HG02759 (cell line): ENCODE data around the gene CCR5.

Experiments used
- ATAC-seq: cut with Tn5 transposase; IDR thresholded peaks from one replicate; pipeline ENCODE4 v1.9.1; 2021; ENCODE audit warnings: mild to moderate bottlenecking, moderate library complexity; ENCODE audit not compliant: unreplicated experiment

The CCR5 gene

DNA sequence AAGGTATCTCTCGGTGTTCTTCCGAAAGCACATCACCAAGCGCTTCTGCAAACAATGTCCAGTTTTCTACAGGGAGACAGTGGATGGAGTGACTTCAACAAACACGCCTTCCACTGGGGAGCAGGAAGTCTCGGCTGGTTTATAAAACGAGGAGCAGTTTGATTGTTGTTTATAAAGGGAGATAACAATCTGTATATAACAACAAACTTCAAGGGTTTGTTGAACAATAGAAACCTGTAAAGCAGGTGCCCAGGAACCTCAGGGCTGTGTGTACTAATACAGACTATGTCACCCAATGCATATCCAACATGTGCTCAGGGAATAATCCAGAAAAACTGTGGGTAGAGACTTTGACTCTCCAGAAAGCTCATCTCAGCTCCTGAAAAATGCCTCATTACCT is 12.3 kb upstream of the CCR5 start:
- no peak for ATAC-seq

DNA sequence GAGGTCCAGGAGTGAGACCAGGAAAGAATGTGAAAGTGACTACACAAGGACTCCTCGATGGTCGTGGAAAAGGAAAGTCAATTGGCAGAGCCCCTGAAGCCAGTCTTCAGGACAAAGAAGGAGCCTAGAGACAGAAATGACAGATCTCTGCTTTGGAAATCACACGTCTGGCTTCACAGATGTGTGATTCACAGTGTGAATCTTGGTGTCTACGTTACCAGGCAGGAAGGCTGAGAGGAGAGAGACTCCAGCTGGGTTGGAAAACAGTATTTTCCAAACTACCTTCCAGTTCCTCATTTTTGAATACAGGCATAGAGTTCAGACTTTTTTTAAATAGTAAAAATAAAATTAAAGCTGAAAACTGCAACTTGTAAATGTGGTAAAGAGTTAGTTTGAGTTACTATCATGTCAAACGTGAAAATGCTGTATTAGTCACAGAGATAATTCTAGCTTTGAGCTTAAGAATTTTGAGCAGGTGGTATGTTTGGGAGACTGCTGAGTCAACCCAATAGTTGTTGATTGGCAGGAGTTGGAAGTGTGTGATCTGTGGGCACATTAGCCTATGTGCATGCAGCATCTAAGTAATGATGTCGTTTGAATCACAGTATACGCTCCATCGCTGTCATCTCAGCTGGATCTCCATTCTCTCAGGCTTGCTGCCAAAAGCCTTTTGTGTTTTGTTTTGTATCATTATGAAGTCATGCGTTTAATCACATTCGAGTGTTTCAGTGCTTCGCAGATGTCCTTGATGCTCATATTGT is 10.8 kb upstream of the CCR5 start:
- no peak for ATAC-seq

DNA sequence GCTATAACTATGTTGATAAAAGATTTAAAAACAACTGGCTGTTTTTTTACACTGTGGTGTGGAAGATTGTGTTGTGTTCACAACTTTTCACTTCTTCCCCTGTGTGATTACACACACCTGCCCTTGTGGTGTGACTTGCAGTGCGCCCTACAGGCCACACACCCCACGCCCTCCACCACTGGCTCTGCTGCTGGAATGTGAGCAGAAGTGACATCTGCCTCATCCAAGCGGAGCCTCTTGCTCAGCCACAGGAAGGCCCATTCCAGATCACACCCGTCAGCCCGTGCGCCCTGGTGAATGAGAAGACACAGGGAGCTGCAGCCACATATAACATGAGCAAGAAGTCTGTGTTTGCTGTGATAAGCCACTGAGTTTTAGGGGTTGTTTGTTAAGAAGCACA is 9.8 kb upstream of the CCR5 start:
- no peak for ATAC-seq

DNA sequence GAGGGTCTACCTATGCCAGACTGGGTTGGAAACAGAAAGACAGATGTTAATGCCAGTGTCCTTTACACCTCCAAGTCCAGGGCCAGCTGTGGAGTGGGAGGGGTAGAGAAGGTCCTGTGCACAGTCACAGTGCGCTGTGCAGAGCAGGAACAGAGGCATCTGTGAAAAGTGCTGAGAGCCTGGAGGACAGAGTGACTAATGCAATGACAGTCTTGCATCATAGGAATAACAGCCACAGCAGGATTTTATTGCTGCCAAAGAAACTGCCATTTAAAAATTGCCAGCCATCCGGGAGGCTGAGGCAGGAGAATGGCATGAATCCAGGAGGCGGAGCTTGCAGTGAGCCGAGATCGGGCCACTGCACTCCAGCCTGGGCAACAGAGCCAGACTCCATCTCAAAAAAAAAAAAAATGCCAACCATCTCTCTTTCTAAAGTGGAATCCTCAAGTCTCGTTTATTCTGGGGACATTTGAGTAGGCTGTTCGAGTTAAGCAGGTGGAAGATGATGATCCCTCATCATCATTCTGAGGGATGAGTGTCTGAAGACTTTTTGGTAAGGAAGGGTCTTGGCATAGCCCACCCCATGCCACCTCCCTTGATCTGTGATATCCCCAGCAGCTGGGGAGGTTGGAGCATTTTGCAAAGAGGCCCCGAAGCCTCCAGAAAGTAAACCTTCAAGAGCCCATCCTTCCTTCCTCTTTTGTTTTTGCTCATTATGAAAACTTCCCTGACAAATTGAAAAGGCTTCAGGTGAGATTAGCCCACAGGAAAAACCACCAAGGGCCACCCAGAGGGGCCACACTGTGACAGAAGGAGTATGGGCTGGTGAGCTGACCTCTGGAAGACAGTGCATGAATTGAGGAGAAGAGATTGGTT is 9.1 kb upstream of the CCR5 start:
- no peak for ATAC-seq

DNA sequence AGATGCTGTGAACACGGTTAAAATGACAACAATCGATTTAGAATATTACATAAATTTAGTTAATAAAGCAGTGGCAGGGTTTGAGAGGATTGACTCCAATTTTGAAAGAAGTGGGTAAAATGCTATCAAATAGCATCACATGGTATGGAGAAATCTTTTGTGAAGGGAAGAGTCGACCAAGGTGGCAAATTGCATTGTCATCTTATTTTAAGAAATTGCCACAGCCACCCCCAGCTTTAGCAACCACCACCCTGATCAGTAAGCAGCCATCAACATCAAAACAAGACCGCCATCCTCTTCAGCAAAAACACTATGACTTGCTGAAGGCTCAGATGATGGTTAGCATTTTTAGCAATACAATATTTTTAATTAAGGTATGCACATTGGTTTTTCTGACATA is 5.7 kb upstream of the CCR5 start:
- no peak for ATAC-seq

DNA sequence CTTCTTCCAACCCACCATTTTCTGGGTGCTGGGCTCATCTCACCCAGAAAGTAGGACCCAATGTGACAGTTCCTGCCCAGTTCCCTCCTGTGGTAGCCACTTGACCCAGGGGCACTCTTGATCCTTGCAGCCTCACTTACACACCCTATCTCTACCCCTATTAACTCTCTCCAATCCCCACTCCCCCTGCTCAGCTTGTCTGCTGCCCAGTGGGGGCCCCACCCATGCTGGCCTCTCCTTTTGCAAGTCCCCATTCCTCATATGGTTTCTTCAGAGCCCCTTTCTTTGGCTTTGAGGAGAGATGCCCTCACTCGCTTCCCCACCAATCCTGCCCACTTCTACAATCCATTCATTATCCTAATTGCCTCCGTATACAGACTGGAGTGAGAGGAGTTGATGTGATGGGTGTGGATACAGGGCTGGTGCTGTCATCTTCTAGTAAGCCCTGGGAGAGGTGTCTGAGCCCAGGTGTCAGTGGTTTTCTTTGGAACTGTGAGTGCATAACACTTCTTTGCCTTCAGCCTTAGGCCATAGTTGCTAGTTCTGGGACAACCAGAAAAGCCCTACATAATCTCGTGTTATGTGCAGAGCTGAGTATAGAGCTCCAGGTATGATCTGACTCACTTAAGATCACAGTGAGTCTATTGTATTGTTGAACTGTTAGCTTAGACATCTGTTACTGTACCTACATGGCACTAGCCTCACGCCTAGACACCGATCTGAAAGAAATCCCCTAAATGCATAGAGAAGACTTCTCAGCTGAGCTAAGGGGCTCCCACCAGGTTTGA is 4.8 kb upstream of the CCR5 start:
- ATAC-seq, result no peak

DNA sequence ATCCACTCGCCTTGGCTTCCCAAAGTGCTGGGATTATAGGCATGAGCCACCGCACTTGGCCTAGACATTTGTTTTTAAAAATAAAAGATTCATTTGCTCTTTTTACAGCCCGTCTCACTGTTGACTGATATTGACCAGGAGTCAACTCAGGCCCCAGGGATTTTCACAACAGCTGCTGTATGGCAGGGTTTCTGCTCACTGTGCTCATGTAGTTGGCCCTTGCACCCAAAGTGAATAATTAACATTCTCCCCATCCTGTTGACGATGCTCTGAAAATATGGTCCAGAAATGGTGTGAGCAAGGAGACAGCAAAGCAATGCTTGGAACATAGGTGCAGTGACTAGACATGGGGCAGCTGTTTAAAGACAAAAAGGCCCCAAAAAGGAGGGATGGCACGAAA is 2.9 kb upstream of the CCR5 start:
- ATAC-seq, result no peak

DNA sequence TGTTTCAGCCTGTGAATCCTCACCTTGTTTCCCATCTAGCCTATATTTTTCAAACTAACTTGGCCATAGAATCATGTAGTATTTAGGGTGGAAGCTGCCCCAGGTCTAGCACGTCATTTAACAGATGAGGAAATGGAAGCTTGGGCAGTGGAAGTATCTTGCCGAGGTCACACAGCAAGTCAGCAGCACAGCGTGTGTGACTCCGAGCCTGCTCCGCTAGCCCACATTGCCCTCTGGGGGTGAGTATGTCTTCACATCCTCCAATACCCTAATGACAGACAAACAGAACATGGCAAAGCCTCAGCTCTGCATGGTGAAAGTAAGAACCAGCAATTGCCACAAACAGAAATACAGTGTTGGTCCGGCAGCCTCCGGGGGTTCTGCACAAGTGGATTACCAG is 2.2 kb upstream of the CCR5 start:
- ATAC-seq, result peak; percentile 59

DNA sequence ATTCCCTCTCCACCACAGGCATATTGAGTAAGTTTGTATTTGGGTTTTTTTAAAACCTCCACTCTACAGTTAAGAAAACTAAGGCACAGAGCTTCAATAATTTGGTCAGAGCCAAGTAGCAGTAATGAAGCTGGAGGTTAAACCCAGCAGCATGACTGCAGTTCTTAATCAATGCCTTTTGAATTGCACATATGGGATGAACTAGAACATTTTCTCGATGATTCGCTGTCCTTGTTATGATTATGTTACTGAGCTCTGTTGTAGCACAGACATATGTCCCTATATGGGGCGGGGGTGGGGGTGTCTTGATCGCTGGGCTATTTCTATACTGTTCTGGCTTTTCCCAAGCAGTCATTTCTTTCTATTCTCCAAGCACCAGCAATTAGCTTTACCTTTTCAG is 1.6 kb upstream of the CCR5 start:
- no peak for ATAC-seq

DNA sequence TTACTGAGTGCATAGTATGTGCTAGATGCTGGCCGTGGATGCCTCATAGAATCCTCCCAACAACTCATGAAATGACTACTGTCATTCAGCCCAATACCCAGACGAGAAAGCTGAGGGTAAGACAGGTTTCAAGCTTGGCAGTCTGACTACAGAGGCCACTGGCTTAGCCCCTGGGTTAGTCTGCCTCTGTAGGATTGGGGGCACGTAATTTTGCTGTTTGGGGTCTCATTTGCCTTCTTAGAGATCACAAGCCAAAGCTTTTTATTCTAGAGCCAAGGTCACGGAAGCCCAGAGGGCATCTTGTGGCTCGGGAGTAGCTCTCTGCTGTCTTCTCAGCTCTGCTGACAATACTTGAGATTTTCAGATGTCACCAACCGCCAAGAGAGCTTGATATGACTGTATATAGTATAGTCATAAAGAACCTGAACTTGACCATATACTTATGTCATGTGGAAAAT is 1.0 kb upstream of the CCR5 start:
- no peak for ATAC-seq

DNA sequence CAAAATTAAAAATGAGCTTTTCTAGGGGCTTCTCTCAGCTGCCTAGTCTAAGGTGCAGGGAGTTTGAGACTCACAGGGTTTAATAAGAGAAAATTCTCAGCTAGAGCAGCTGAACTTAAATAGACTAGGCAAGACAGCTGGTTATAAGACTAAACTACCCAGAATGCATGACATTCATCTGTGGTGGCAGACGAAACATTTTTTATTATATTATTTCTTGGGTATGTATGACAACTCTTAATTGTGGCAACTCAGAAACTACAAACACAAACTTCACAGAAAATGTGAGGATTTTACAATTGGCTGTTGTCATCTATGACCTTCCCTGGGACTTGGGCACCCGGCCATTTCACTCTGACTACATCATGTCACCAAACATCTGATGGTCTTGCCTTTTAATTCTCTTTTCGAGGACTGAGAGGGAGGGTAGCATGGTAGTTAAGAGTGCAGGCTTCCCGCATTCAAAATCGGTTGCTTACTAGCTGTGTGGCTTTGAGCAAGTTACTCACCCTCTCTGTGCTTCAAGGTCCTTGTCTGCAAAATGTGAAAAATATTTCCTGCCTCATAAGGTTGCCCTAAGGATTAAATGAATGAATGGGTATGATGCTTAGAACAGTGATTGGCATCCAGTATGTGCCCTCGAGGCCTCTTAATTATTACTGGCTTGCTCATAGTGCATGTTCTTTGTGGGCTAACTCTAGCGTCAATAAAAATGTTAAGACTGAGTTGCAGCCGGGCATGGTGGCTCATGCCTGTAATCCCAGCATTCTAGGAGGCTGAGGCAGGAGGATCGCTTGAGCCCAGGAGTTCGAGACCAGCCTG is 984 bp downstream of the CCR5 start:
- no peak for ATAC-seq

DNA sequence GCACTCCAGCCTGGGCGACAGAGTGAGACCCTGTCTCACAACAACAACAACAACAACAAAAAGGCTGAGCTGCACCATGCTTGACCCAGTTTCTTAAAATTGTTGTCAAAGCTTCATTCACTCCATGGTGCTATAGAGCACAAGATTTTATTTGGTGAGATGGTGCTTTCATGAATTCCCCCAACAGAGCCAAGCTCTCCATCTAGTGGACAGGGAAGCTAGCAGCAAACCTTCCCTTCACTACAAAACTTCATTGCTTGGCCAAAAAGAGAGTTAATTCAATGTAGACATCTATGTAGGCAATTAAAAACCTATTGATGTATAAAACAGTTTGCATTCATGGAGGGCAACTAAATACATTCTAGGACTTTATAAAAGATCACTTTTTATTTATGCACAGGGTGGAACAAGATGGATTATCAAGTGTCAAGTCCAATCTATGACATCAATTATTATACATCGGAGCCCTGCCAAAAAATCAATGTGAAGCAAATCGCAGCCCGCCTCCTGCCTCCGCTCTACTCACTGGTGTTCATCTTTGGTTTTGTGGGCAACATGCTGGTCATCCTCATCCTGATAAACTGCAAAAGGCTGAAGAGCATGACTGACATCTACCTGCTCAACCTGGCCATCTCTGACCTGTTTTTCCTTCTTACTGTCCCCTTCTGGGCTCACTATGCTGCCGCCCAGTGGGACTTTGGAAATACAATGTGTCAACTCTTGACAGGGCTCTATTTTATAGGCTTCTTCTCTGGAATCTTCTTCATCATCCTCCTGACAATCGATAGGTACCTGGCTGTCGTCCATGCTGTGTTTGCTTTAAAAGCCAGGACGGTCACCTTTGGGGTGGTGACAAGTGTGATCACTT is 2.0 kb downstream of the CCR5 start:
- no peak for ATAC-seq

DNA sequence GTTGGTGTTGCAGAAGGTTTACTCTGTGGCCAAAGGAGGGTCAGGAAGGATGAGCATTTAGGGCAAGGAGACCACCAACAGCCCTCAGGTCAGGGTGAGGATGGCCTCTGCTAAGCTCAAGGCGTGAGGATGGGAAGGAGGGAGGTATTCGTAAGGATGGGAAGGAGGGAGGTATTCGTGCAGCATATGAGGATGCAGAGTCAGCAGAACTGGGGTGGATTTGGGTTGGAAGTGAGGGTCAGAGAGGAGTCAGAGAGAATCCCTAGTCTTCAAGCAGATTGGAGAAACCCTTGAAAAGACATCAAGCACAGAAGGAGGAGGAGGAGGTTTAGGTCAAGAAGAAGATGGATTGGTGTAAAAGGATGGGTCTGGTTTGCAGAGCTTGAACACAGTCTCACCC is 4.0 kb downstream of the CCR5 start:
- ATAC-seq, result no peak

DNA sequence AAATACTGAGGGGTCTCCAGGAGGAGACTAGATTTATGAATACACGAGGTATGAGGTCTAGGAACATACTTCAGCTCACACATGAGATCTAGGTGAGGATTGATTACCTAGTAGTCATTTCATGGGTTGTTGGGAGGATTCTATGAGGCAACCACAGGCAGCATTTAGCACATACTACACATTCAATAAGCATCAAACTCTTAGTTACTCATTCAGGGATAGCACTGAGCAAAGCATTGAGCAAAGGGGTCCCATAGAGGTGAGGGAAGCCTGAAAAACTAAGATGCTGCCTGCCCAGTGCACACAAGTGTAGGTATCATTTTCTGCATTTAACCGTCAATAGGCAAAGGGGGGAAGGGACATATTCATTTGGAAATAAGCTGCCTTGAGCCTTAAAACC is 4.5 kb downstream of the CCR5 start:
- no peak for ATAC-seq

DNA sequence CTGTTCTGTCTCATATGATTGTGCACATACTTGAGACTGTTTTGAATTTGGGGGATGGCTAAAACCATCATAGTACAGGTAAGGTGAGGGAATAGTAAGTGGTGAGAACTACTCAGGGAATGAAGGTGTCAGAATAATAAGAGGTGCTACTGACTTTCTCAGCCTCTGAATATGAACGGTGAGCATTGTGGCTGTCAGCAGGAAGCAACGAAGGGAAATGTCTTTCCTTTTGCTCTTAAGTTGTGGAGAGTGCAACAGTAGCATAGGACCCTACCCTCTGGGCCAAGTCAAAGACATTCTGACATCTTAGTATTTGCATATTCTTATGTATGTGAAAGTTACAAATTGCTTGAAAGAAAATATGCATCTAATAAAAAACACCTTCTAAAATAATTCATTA is 5.1 kb downstream of the CCR5 start:
- ATAC-seq, result no peak

DNA sequence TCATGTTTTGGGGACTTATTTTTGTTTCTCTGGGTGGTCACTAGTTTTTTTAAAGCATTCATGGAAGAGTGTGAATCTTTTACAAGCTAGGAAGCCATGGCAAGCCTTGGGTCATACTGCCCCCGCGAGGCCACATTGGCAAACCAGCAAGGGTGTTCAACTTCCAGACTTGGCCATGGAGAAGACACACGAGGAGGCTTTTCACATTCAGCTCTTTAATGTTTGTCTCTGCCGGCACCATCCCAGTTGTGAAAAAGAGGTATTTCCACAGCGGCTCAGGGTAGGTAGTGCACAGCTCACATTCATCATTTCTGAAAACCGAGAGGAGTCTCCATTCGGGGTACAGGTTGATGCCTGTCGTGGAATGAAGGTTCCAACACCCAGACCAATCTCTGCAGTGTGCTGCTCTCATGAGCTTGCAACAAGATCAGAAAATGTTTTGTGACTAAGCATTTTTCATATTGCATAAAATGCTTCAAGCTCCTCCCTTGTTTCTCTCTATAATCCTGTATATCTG is 7.7 kb downstream of the CCR5 start:
- ATAC-seq, result no peak

DNA sequence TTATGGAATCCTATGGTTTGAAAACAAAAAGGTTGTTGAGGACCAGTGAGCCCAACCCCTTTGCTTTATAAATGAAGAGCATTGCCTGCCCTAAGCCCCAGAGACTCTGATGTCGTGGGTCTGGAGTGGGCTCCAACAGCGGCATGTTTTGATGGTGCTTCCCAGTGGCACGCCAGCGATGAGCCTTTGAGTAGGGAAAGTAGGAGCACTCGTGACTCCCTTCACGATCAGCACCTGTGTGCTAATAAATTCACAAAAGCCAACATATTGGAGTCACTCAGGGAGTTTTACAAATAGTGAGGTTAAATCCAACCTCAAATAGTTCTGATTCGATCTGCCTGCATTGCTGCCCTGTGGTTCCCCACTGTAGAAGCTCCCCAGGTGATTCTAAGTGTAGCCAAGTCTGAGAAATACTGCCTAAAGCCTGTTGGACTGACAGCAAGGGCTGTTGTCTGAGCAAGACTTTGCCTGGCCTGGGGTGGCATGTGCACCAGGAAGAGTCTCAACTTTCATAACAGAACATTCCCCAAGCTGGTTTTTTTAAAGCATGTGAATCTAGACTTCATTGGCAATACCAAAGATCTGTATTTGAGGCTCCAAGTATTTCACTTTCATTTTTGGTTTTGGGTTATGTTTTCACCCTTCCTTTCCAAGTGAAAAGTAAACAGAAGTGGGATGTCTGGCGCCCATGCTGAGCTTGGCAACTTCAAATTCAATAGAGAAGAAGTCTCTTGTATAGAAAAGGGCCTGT is 9.9 kb downstream of the CCR5 start:
- ATAC-seq, result no peak

DNA sequence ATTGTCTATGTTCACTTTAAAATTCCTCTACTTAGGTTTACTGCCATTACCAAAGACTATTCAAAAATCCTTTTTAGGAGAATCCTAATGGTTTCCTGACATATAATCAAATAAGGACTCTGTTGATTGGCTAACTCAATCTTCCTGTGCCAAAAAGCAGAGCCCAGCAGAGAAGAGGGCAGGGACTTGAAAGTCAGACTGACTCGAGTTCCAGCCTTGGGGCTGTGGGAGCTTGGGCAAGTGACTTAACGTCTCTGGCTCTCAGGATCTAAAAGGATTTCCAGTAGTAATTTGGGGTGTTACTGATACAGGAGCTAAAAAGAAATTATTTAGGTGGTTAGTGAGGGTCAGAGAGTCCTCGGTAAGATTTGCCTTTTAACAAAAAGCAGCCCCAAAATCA is 10.9 kb downstream of the CCR5 start:
- no peak for ATAC-seq
